H9 (cell line): ENCODE measurements around the gene IGLL5. TPM values are rescaled to one million over a fixed set of nuclear protein-coding genes. Genes with fewer than 3 reads are reported as not detected.
"Not testable (repeated sequence)": the region's sequence is repeated elsewhere in the genome, so short reads cannot be mapped to it uniquely, and the experiment has no call there.

ENCODE experiments used
- DNase-seq: peaks from one replicate; pipeline ENCODE4 v3.0.0-alpha.2; 2017
- H2AFZ ChIP-seq: one replicate; pipeline ENCODE4 v1.6.1; 2013; ENCODE audit warnings: mild to moderate bottlenecking, low read length, control low read depth, moderate library complexity
- H2AK5ac ChIP-seq: 2 replicates; pipeline ENCODE4 v1.6.1; 2013; ENCODE audit warnings: low read length, control low read depth, mixed read lengths; ENCODE audit not compliant: insufficient read length
- H2BK120ac ChIP-seq: one replicate; pipeline ENCODE4 v1.6.1; 2013; ENCODE audit warnings: low read depth, mild to moderate bottlenecking, low read length, control low read depth, inconsistent platforms; ENCODE audit not compliant: poor library complexity, severe bottlenecking
- H2BK12ac ChIP-seq: 2 replicates; pipeline ENCODE4 v1.6.1; 2013; ENCODE audit warnings: low read length, control low read depth, mixed read lengths, low read depth; ENCODE audit not compliant: insufficient read length
- H2BK15ac ChIP-seq: 2 replicates; pipeline ENCODE4 v1.6.1; 2013; ENCODE audit warnings: low read depth, low read length, control low read depth
- H2BK20ac ChIP-seq: one replicate; pipeline ENCODE4 v1.6.1; 2013; ENCODE audit warnings: low read depth, mild to moderate bottlenecking, low read length, control low read depth, inconsistent platforms; ENCODE audit not compliant: poor library complexity, severe bottlenecking
- H2BK5ac ChIP-seq: 2 replicates; pipeline ENCODE4 v1.6.1; 2013; ENCODE audit warnings: low read length, control low read depth, mixed read lengths; ENCODE audit not compliant: insufficient read length
- H3K14ac ChIP-seq: 2 replicates; pipeline ENCODE4 v1.6.1; 2013; ENCODE audit warnings: low read length, control low read depth; ENCODE audit not compliant: insufficient read depth
- H3K18ac ChIP-seq: 2 replicates; pipeline ENCODE4 v1.6.1; 2013; ENCODE audit warnings: low read depth, mild to moderate bottlenecking, mixed read lengths, low read length, control low read depth; ENCODE audit not compliant: insufficient read length
- H3K23ac ChIP-seq: 2 replicates; pipeline ENCODE4 v1.6.1; 2013; ENCODE audit warnings: low read length, control low read depth, mixed read lengths, low read depth; ENCODE audit not compliant: insufficient read length
- H3K23me2 ChIP-seq: 2 replicates; pipeline ENCODE4 v1.6.1; 2013; ENCODE audit warnings: low read depth, mild to moderate bottlenecking, mixed read lengths, low read length, control low read depth; ENCODE audit not compliant: insufficient read length, poor library complexity, severe bottlenecking
- H3K27ac ChIP-seq: 2 replicates; pipeline ENCODE4 v1.5.1; 2013; ENCODE audit warnings: low read length, control low read depth, mixed read lengths, low read depth; ENCODE audit not compliant: insufficient read length
- H3K27me3 ChIP-seq: 2 replicates; pipeline ENCODE4 v1.6.1; 2013; ENCODE audit warnings: low read length, control low read depth, inconsistent platforms; ENCODE audit not compliant: insufficient read depth
- H3K4ac ChIP-seq: 2 replicates; pipeline ENCODE4 v1.6.1; 2013; ENCODE audit warnings: low read depth, mild to moderate bottlenecking, control low read depth, inconsistent platforms, low read length, moderate library complexity
- H3K4me1 ChIP-seq: 2 replicates; pipeline ENCODE4 v1.6.1; 2013; ENCODE audit warnings: low read length, control low read depth, inconsistent platforms; ENCODE audit not compliant: insufficient read depth
- H3K4me2 ChIP-seq: 2 replicates; pipeline ENCODE4 v1.6.1; 2013; ENCODE audit warnings: low read length, control low read depth, mixed read lengths; ENCODE audit not compliant: insufficient read length, insufficient read depth
- H3K56ac ChIP-seq: 2 replicates; pipeline ENCODE4 v1.6.1; 2013; ENCODE audit warnings: low read depth, mild to moderate bottlenecking, mixed read lengths, low read length, control low read depth; ENCODE audit not compliant: insufficient read length
- H3K79me1 ChIP-seq: 2 replicates; pipeline ENCODE4 v1.6.1; 2013; ENCODE audit warnings: low read depth, mild to moderate bottlenecking, moderate library complexity, low read length, control low read depth, inconsistent platforms; ENCODE audit not compliant: insufficient read depth, poor library complexity, severe bottlenecking
- H3K79me2 ChIP-seq: 2 replicates; pipeline ENCODE4 v1.6.1; 2013; ENCODE audit warnings: low read length, control low read depth, inconsistent platforms; ENCODE audit not compliant: insufficient read depth
- H3K9ac ChIP-seq: 2 replicates; pipeline ENCODE4 v1.6.1; 2013; ENCODE audit warnings: low read length, control low read depth, mixed read lengths; ENCODE audit not compliant: insufficient read length; ENCODE audit errors: extremely low read depth
- H3K9me3 ChIP-seq: one replicate; pipeline ENCODE4 v1.6.1; 2013; ENCODE audit warnings: low read depth, low read length, inconsistent platforms; ENCODE audit not compliant: control insufficient read depth
- H3T11ph ChIP-seq: one replicate; pipeline ENCODE4 v1.6.1; 2013; ENCODE audit warnings: mild to moderate bottlenecking, low read length, control low read depth, inconsistent platforms
- H4K20me1 ChIP-seq: one replicate; pipeline ENCODE4 v1.6.1; 2013; ENCODE audit not compliant: control insufficient read depth, insufficient read length, insufficient read depth
- H4K5ac ChIP-seq: 2 replicates; pipeline ENCODE4 v1.6.1; 2013; ENCODE audit warnings: low read depth, mild to moderate bottlenecking, mixed read lengths, low read length, control low read depth; ENCODE audit not compliant: insufficient read length
- H4K8ac ChIP-seq: replicated peaks from 2 replicates; pipeline ENCODE4 v1.6.1; 2013; ENCODE audit warnings: low read length, control low read depth, mixed read lengths, low read depth; ENCODE audit not compliant: insufficient read length
- H4K91ac ChIP-seq: 2 replicates; pipeline ENCODE4 v1.6.1; 2013; ENCODE audit warnings: low read depth, mild to moderate bottlenecking, moderate library complexity, mixed read lengths, low read length, control low read depth; ENCODE audit not compliant: insufficient read length
- H3K27ac Mint-ChIP-seq, 3 experiments: 2 replicates in 2 of 3; 3 replicates in 1 of 3; pipeline ENCODE4 v1.8.0; 2020 to 2021; ENCODE audit warnings: mixed read lengths in 3 of 3, mild to moderate bottlenecking in 1 of 3, moderate library complexity in 1 of 3
- H3K27me3 Mint-ChIP-seq: 2 replicates; pipeline ENCODE4 v1.8.0; 2021; ENCODE audit warnings: low read depth, mild to moderate bottlenecking, moderate library complexity, mixed read lengths
- H3K36me3 Mint-ChIP-seq, 3 experiments: 2 replicates in 2 of 3; 3 replicates in 1 of 3; pipeline ENCODE4 v1.8.0; 2020 to 2021; ENCODE audit warnings: low read depth in 3 of 3, mixed read lengths in 3 of 3; ENCODE audit not compliant: insufficient read depth in 1 of 3
- H3K4me1 Mint-ChIP-seq, 2 experiments: 2 replicates each; pipeline ENCODE4 v1.8.0; 2020; ENCODE audit warnings: mixed read lengths in 2 of 2
- H3K4me3 Mint-ChIP-seq, 2 experiments: 2 replicates in 1 of 2; 3 replicates in 1 of 2; pipeline ENCODE4 v1.8.0; 2020 to 2021; ENCODE audit warnings: mild to moderate bottlenecking in 2 of 2, mixed read lengths in 2 of 2, moderate library complexity in 1 of 2
- H3K9me3 Mint-ChIP-seq, 2 experiments: 2 replicates in 1 of 2; 3 replicates in 1 of 2; pipeline ENCODE4 v1.8.0; 2020; ENCODE audit warnings: mild to moderate bottlenecking in 2 of 2, mixed read lengths in 2 of 2, moderate library complexity in 1 of 2
- CTCF ChIP-seq: fragments of 200-600 bp; sonication (generic); conservative IDR thresholded peaks from 3 replicates; pipeline ENCODE4 v1.8.0; 2021; ENCODE audit warnings: antibody characterized with exemption, mild to moderate bottlenecking
- WGBS: extraction: QIAGEN DNeasy Blood & Tissue Kit; methylation state at CpG from one replicate; pipeline ENCODE4 v1.1.7; 2013; ENCODE audit warnings: missing lambda C conversion rate, low lambda C conversion rate, mixed read lengths; ENCODE audit not compliant: insufficient read length; ENCODE audit errors: extremely low coverage; 5-methylcytosine and 5-hydroxymethylcytosine counted together
- total RNA-seq: library from RNA; stranded (reverse); gene quantifications from 2 replicates; pipeline ENCODE4 v1.2.1, GENCODE V29; 2021

Gene IGLL5
- total RNA-seq, 1 experiment from 2014 or later: not detected

GRCh38 chr22:22903355-22903777, 15.8 kb downstream of the IGLL5 start:
- Histone ChIP-seq H2AK5ac (no peak overlapping the region), H2BK15ac (no peak overlapping the region), H3K18ac (no peak overlapping the region), H3K79me2 (no peaks in the 10 kb centered on the region), H4K5ac (no peak overlapping the region), H3K9ac (no peak overlapping the region), H3K4me2 (no peak overlapping the region), H3K79me1 (no peaks in the 10 kb centered on the region), H2BK120ac (no peak overlapping the region), H2BK20ac (no peak overlapping the region), H2BK12ac (no peak overlapping the region), H3K4ac (no peak overlapping the region), H4K91ac (no peak overlapping the region), H3K23ac (no peak overlapping the region), H2AFZ (no peak overlapping the region), H3K27me3 (no peaks in the 10 kb centered on the region; the same call in 1 of the 2 replicates), H2BK5ac (no peak overlapping the region), H3K4me1 (no peaks in the 10 kb centered on the region), H3K56ac (no peak overlapping the region), H3K9me3 (no peaks in the 10 kb centered on the region), H3K23me2 (no peaks in the 10 kb centered on the region), H3K14ac (no peak overlapping the region), H3K27ac (no peak overlapping the region), H4K20me1 (no peaks in the 10 kb centered on the region), H3T11ph (no peak overlapping the region), H4K8ac (no peak overlapping the region)
- no peak for DNase-seq
- Mint-ChIP-seq H3K27ac (no peak overlapping the region), H3K27me3 (peaks cover 89% of the 10 kb centered on the region), H3K36me3 (no peaks in the 10 kb centered on the region), H3K4me1 (no peaks in the 10 kb centered on the region), H3K4me3 (no peak overlapping the region), H3K9me3 (peaks cover 3% of the 10 kb centered on the region in 2 experiments; a peak in 3 of 5 replicates)
- TF ChIP-seq CTCF: no peak
- WGBS: no CpG with 5 or more reads among the region's 2 CpGs

DNA sequence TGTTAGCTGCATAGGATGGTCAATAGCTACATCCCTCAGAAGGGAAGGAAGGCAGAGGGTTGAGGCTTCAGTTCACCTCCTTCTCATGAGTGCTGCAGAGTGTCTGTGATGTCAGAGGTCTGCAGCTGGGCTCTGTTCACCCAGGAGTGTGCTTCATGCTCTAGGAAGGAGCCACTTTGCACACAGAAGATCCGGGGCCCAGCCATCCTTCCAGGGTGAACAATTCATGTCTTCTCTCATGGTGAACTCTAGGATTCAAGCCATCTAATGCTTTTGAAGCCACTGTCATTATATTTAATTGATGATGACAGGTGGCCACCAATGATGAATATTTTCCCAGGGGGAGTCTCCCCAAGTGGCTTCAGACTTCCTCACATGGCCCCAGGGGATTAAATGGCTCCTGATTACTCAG, 16.2 kb downstream of the IGLL5 start:
- H3K27me3 ChIP-seq, H3K27ac Mint-ChIP-seq, DNase-seq, H2BK20ac ChIP-seq, H3K9me3 Mint-ChIP-seq, H3K23me2 ChIP-seq, H3K36me3 Mint-ChIP-seq, H3K9me3 ChIP-seq, H3K23ac ChIP-seq, H4K20me1 ChIP-seq, H2AK5ac ChIP-seq, H4K91ac ChIP-seq, H3K4me1 ChIP-seq, H3K27ac ChIP-seq, H2AFZ ChIP-seq, H3K4me1 Mint-ChIP-seq, H3K14ac ChIP-seq, H3K4me3 Mint-ChIP-seq, H4K8ac ChIP-seq, H3K18ac ChIP-seq, H2BK5ac ChIP-seq, H3K56ac ChIP-seq, H3T11ph ChIP-seq, H2BK120ac ChIP-seq, H3K4me2 ChIP-seq, H3K9ac ChIP-seq, H2BK15ac ChIP-seq, H4K5ac ChIP-seq, H3K79me1 ChIP-seq, H3K4ac ChIP-seq, H3K79me2 ChIP-seq, H2BK12ac ChIP-seq: not testable (repeated sequence)
- peaks cover 89% of the 10 kb centered on the region for H3K27me3 Mint-ChIP-seq
- no CpG with 5 or more reads among the region's 1 CpG for WGBS
